K562 (cell line): ENCODE data around the gene INTS1. TPM values are rescaled to one million over a fixed set of nuclear protein-coding genes. Genes with fewer than 3 reads are reported as not detected.

Source experiments
- ATAC-seq: fragments of 200-7000 bp; cut with Tn5 transposase; 3 replicates; pipeline ENCODE4 v1.9.1; 2020; ENCODE audit warnings: moderate library complexity
- BruUV-seq: library from RNA; stranded (reverse); fragments of 400-500 nt; replicated peaks from 2 replicates; lab custom pipeline; 2021; lab: Mats Ljungman, UMichigan
- CTCF ChIA-PET: fragments of 300-600 bp; formaldehyde crosslinking; extraction: SDS; loops from one replicate; lab custom pipeline; 2021; ENCODE audit warnings: low intra/inter-chr PET ratio; lab: Yijun Ruan, JAX
- POLR2A ChIA-PET: fragments of 300-600, 350-650 bp; sonication (Branson Sonifier 250); formaldehyde crosslinking; extraction: SDS; loops from one replicate; lab custom pipeline; 2021; ENCODE audit warnings: antibody characterized with exemption, inconsistent platforms; lab: Yijun Ruan, JAX
- DNase-seq, 4 experiments: peaks; one replicate each; pipeline versions ENCODE4 v3.0.0 to v3.0.0-alpha.2; 2011 to 2018; ENCODE audit warnings: low spot score in 3 of 4, mixed read lengths in 3 of 4; ENCODE audit errors: extremely low read depth in 1 of 4
- FAIRE-seq: peaks from 2 replicates; lab custom pipeline; 2011; peaks lifted over from hg19 to GRCh38; lab: Jason Lieb, UNC
- H2AFZ ChIP-seq: 2 replicates; pipeline ENCODE4 v1.6.0; 2011; ENCODE audit warnings: low read depth, low read length, control low read depth, inconsistent platforms
- H3K27ac ChIP-seq: fragments of 200-600 bp; 3 replicates; pipeline ENCODE4 v1.8.0; 2011; ENCODE audit warnings: low read depth, mild to moderate bottlenecking, control low read depth, inconsistent platforms, low read length, moderate library complexity, mixed read lengths; ENCODE audit errors: extremely low read depth
- H3K27me3 ChIP-seq, 2 experiments: fragments of 300-600 bp in 1 of 2; 2 replicates in 1 of 2; 3 replicates in 1 of 2; pipeline versions ENCODE4 v1.6.0 to v1.8.0; 2011; ENCODE audit warnings: inconsistent platforms in 2 of 2, low read length in 2 of 2, mild to moderate bottlenecking in 1 of 2, mixed read lengths in 1 of 2, moderate library complexity in 1 of 2; ENCODE audit not compliant: control insufficient read depth in 2 of 2, insufficient read depth in 2 of 2
- H3K36me3 ChIP-seq: fragments of 300-600 bp; 3 replicates; pipeline ENCODE4 v1.8.0; 2011; ENCODE audit warnings: mild to moderate bottlenecking, low read length, inconsistent platforms; ENCODE audit not compliant: control insufficient read depth, insufficient read depth
- H3K4me1 ChIP-seq, 2 experiments: fragments of 200-600 bp in 1 of 2; replicated peaks in 1 of 2; 2 replicates in 1 of 2; 3 replicates in 1 of 2; pipeline versions ENCODE4 v1.5.1 to v1.8.0; 2011; ENCODE audit warnings: inconsistent platforms in 2 of 2, low read length in 2 of 2, mild to moderate bottlenecking in 1 of 2, mixed read lengths in 1 of 2, moderate library complexity in 1 of 2; ENCODE audit not compliant: control insufficient read depth in 2 of 2, insufficient read depth in 2 of 2
- H3K4me2 ChIP-seq: 2 replicates; pipeline ENCODE4 v1.6.1; 2011; ENCODE audit warnings: low read length, control low read depth, inconsistent platforms, mixed read lengths; ENCODE audit not compliant: insufficient read depth
- H3K4me3 ChIP-seq: fragments of 200-600 bp; sonication (generic), shearing (Covaris generic); 2 replicates; pipeline ENCODE4 v1.5.1; 2016; ENCODE audit warnings: control low read depth, inconsistent platforms
- H3K79me2 ChIP-seq: fragments of 200-600 bp; 3 replicates; pipeline ENCODE4 v1.8.0; 2011; ENCODE audit warnings: low read length, inconsistent platforms; ENCODE audit not compliant: control insufficient read depth, insufficient read depth
- H3K9ac ChIP-seq, 2 experiments: 2 replicates each; pipeline versions ENCODE4 v1.6.0 to v1.6.1; 2011; ENCODE audit warnings: low read depth in 2 of 2, low read length in 2 of 2, control low read depth in 1 of 2, inconsistent platforms in 1 of 2, mild to moderate bottlenecking in 1 of 2, mixed read lengths in 1 of 2; ENCODE audit not compliant: insufficient read depth in 1 of 2
- H3K9me1 ChIP-seq: one replicate; pipeline ENCODE4 v1.6.0; 2011; ENCODE audit warnings: inconsistent platforms, mild to moderate bottlenecking, low read length, moderate library complexity; ENCODE audit not compliant: control insufficient read depth, insufficient read depth
- H3K9me3 ChIP-seq: replicated peaks from 2 replicates; pipeline ENCODE4 v1.5.1; 2011; ENCODE audit warnings: low read depth, low read length, inconsistent platforms; ENCODE audit not compliant: control insufficient read depth, insufficient read depth
- H4K20me1 ChIP-seq: replicated peaks from 2 replicates; pipeline ENCODE4 v1.6.1; 2011; ENCODE audit warnings: low read length, inconsistent platforms, mixed read lengths; ENCODE audit not compliant: control insufficient read depth, insufficient read depth
- FIP1L1 ChIP-seq: fragments of 200-400 bp; formaldehyde crosslinking; IDR thresholded peaks from 2 replicates; pipeline ENCODE4 v1.6.1; 2018; ENCODE audit warnings: mild to moderate bottlenecking, low read depth, low read length; ENCODE audit not compliant: poor library complexity, severe bottlenecking
- POLR2G ChIP-seq: fragments of 200-400 bp; formaldehyde crosslinking; IDR thresholded peaks from 2 replicates; pipeline ENCODE4 v1.6.1; 2017; ENCODE audit warnings: low read depth, mild to moderate bottlenecking, antibody characterized with exemption, low read length, moderate library complexity
- ZNF133 ChIP-seq: fragments of 250-450 bp; sonication (Bioruptor Pico); IDR thresholded peaks from 2 replicates; pipeline ENCODE4 v1.4.0; 2020; ENCODE audit warnings: mild to moderate bottlenecking
- WGBS: fragments of 100-300 bp; shearing (Covaris generic); methylation state at CpG from one replicate; pipeline ENCODE4 v1.1.6; 2016; ENCODE audit warnings: low coverage, mixed read lengths; ENCODE audit not compliant: insufficient coverage; ENCODE audit errors: missing lambda C conversion rate; 5-methylcytosine and 5-hydroxymethylcytosine counted together
- in situ Hi-C: fragments of 300-500 bp; cut with MboI; formaldehyde crosslinking; loops from 4 replicates; pipeline ENCODE4 v1.15.0; 2018; ENCODE audit warnings: inconsistent platforms, mixed read lengths
- intact Hi-C: fragments of 100-400 bp; cut with micrococcal nuclease; formaldehyde crosslinking; loops from 2 replicates; pipeline ENCODE4 v1.14.2; 2022
- polyA plus RNA-seq, 8 experiments: library from polyadenylated mRNA; depleted of rRNA in 4 of 8; stranded (reverse) in 5 of 8; unstranded in 3 of 8; fragments of >200 nt; fragmentation: Nextera tagmentation in 2 of 8; fragmentation: Illumina TruSeq in 1 of 8; extraction: Ambion mirVana in 2 of 8; extraction: Trizol in 1 of 8; gene quantifications; 2 replicates each; pipeline versions ENCODE4 v1.2.1 to v1.2.3, GENCODE V29; 2011 to 2014; ENCODE audit warnings: inconsistent platforms in 1 of 8, missing spikeins in 1 of 8
- total RNA-seq, 7 experiments: library from RNA; depleted of rRNA in 6 of 7; stranded (reverse); fragments of >200 nt in 6 of 7; fragmentation: Illumina TruSeq in 2 of 7; extraction: Trizol in 2 of 7; gene quantifications; 2 replicates each; pipeline versions ENCODE4 v1.2.1 to v1.2.3, GENCODE V29; 2011 to 2021; ENCODE audit warnings: low replicate concordance in 1 of 7
- TF ChIP-seq, protein P1 (sequence below): sonication (generic); formaldehyde crosslinking; IDR thresholded peaks from 2 replicates; pipeline ENCODE4 v1.8.1; 2023; ENCODE audit warnings: mild to moderate bottlenecking, missing genetic modification reagents

The INTS1 gene
- total and polyA plus RNA-seq, 9 of the 15 experiments (the other 6 are each of a cell fraction or from before 2014, with no cell fraction given) = 0.34 to 119 (median 18.5) TPM

- Histone ChIP-seq H3K4me2 (no peak overlapping the region), H3K27me3 (no peaks in the 10 kb centered on the region), H4K20me1 (no peaks in the 10 kb centered on the region), H3K9me1 (no peaks in the 10 kb centered on the region), H2AFZ (no peak overlapping the region), H3K79me2 (no peaks in the 10 kb centered on the region), H3K4me3 (no peak overlapping the region), H3K9ac (no peak overlapping the region), H3K36me3 (peaks cover 54% of the 10 kb centered on the region; the same call in 2 of the 3 replicates), H3K9me3 (no peaks in the 10 kb centered on the region), H3K4me1 (peaks cover 2 to 86% of the 10 kb centered on the region in 2 experiments; a peak in 4 of 5 replicates), H3K27ac (no peak overlapping the region)
- DNase-seq (no peak), ATAC-seq (no peak), FAIRE-seq (no peak)
- CTCF ChIA-PET = no interaction called here
- intact Hi-C loops (no loop called here), in situ Hi-C loops (no loop called here)
- POLR2A ChIA-PET = interaction anchor here (0.9 kb wide), 1 partner anchor 10 kb away, joined by 4 read pairs; no protein-coding TSS in a partner anchor
- BruUV-seq = no TSS peak
- TF ChIP-seq, protein P1, sequence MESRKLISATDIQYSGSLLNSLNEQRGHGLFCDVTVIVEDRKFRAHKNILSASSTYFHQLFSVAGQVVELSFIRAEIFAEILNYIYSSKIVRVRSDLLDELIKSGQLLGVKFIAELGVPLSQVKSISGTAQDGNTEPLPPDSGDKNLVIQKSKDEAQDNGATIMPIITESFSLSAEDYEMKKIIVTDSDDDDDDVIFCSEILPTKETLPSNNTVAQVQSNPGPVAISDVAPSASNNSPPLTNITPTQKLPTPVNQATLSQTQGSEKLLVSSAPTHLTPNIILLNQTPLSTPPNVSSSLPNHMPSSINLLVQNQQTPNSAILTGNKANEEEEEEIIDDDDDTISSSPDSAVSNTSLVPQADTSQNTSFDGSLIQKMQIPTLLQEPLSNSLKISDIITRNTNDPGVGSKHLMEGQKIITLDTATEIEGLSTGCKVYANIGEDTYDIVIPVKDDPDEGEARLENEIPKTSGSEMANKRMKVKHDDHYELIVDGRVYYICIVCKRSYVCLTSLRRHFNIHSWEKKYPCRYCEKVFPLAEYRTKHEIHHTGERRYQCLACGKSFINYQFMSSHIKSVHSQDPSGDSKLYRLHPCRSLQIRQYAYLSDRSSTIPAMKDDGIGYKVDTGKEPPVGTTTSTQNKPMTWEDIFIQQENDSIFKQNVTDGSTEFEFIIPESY (CRISPR knock-in tag) = peak; percentile 55; the same call in 1 of the 2 replicates
- TF ChIP-seq FIP1L1 (no peak), ZNF133 (no peak), POLR2G (peak; percentile 2; the same call in 1 of the 2 replicates)
- 95% methylated on average over 20 of the region's 21 CpGs for WGBS
Measured at GRCh38 chr7:1470901-1471300, 33.3 kb downstream of the INTS1 start.
